Neuron (in vitro differentiated cells): ENCODE data around the gene HMGCS2.

Source experiments
- H2AFZ ChIP-seq: one replicate; pipeline ENCODE4 v1.6.1; 2013; ENCODE audit warnings: low read depth, mild to moderate bottlenecking, inconsistent platforms, low read length, moderate library complexity
- H3K27me3 ChIP-seq: one replicate; pipeline ENCODE4 v1.6.1; 2013; ENCODE audit warnings: low read length; ENCODE audit not compliant: insufficient read depth
- H3K36me3 ChIP-seq: one replicate; pipeline ENCODE4 v1.6.1; 2013; ENCODE audit warnings: low read length; ENCODE audit not compliant: insufficient read depth
- H3K4me1 ChIP-seq: one replicate; pipeline ENCODE4 v1.6.1; 2013; ENCODE audit warnings: low read length; ENCODE audit not compliant: insufficient read depth
- H3K4me3 ChIP-seq: 2 replicates; pipeline ENCODE4 v1.5.1; 2013; ENCODE audit warnings: mild to moderate bottlenecking, low read length, moderate library complexity
- H3K9me3 ChIP-seq: one replicate; pipeline ENCODE4 v1.6.1; 2013; ENCODE audit warnings: low read length

The HMGCS2 gene

GRCh38 chr1:119768778-119769177 lies at the start of gene HMGCS2:
TSS of gene HMGCS2 (minus strand) at chr1:119768905. CDS start at chr1:119768844, 61 bp downstream.
- Histone ChIP-seq H3K36me3 (no peaks in the 10 kb centered on the region), H3K4me3 (no peak within 1 kb of the TSS), H3K4me1 (peaks cover under 1% of the 10 kb centered on the region)

GRCh38 chr1:119818181-119818580 lies 49.5 kb upstream of the HMGCS2 start:
- peaks cover 5% of the 10 kb centered on the region for H3K27me3 ChIP-seq

More at GRCh38 chr1:119768778-119769177, at the start of gene HMGCS2:
- Histone ChIP-seq H2AFZ (no peak within 1 kb of the TSS), H3K9me3 (peaks cover 4% of the 10 kb centered on the region), H3K27me3 (peaks cover 13% of the 10 kb centered on the region)

GRCh38 chr1:119816407-119816806 lies 47.7 kb upstream of the HMGCS2 start:
- H2AFZ ChIP-seq, result no peak overlapping the region
- peaks cover 5% of the 10 kb centered on the region for H3K27me3 ChIP-seq
- H3K4me1 ChIP-seq, result no peaks in the 10 kb centered on the region
- H3K36me3 ChIP-seq, result no peaks in the 10 kb centered on the region
- no peaks in the 10 kb centered on the region for H3K9me3 ChIP-seq
- no peak overlapping the region for H3K4me3 ChIP-seq

More at GRCh38 chr1:119818181-119818580, 49.5 kb upstream of the HMGCS2 start:
- no peaks in the 10 kb centered on the region for H3K4me1 ChIP-seq
- no peak overlapping the region for H2AFZ ChIP-seq
- H3K9me3 ChIP-seq, result no peaks in the 10 kb centered on the region
- no peaks in the 10 kb centered on the region for H3K36me3 ChIP-seq
- H3K4me3 ChIP-seq, result no peak overlapping the region

GRCh38 chr1:119815928-119816327 lies 47.2 kb upstream of the HMGCS2 start:
- Histone ChIP-seq H3K27me3 (peaks cover 5% of the 10 kb centered on the region), H3K9me3 (no peaks in the 10 kb centered on the region), H2AFZ (no peak overlapping the region), H3K4me3 (no peak overlapping the region), H3K4me1 (no peaks in the 10 kb centered on the region), H3K36me3 (no peaks in the 10 kb centered on the region)

- Histone ChIP-seq H3K4me3 (no peak overlapping the region), H3K27me3 (peaks cover 5% of the 10 kb centered on the region), H3K4me1 (no peaks in the 10 kb centered on the region), H3K36me3 (no peaks in the 10 kb centered on the region), H2AFZ (no peak overlapping the region), H3K9me3 (no peaks in the 10 kb centered on the region)
Measured at GRCh38 chr1:119815361-119815760, 46.7 kb upstream of the HMGCS2 start.

GRCh38 chr1:119814288-119814687 lies 45.6 kb upstream of the HMGCS2 start:
- Histone ChIP-seq H3K27me3 (peaks cover 5% of the 10 kb centered on the region), H2AFZ (no peak overlapping the region), H3K36me3 (no peaks in the 10 kb centered on the region), H3K4me3 (no peak overlapping the region), H3K9me3 (no peaks in the 10 kb centered on the region), H3K4me1 (no peaks in the 10 kb centered on the region)

- no peaks in the 10 kb centered on the region for H3K4me1 ChIP-seq
- H2AFZ ChIP-seq, result no peak overlapping the region
- H3K36me3 ChIP-seq, result no peaks in the 10 kb centered on the region
- peaks cover 9% of the 10 kb centered on the region for H3K27me3 ChIP-seq
- no peaks in the 10 kb centered on the region for H3K9me3 ChIP-seq
- H3K4me3 ChIP-seq, result no peak overlapping the region
Measured at GRCh38 chr1:119811985-119812557, 43.4 kb upstream of the HMGCS2 start.

GRCh38 chr1:119811387-119811786 lies 42.7 kb upstream of the HMGCS2 start, which contains the start of gene REG4:
TSS of gene REG4 (minus strand) at chr1:119811460. CDS start at chr1:119808769, 2,691 bp downstream.
- H3K4me3 ChIP-seq, result no peak within 1 kb of the TSS
- H3K27me3 ChIP-seq, result peaks cover 9% of the 10 kb centered on the region
- no peaks in the 10 kb centered on the region for H3K36me3 ChIP-seq
- H3K4me1 ChIP-seq, result no peaks in the 10 kb centered on the region
- H2AFZ ChIP-seq, result no peak within 1 kb of the TSS
- H3K9me3 ChIP-seq, result no peaks in the 10 kb centered on the region

GRCh38 chr1:119808972-119809550 lies 40.4 kb upstream of the HMGCS2 start:
- no peaks in the 10 kb centered on the region for H3K9me3 ChIP-seq
- H2AFZ ChIP-seq, result no peak overlapping the region
- H3K27me3 ChIP-seq, result peaks cover 4% of the 10 kb centered on the region
- no peaks in the 10 kb centered on the region for H3K4me1 ChIP-seq
- H3K4me3 ChIP-seq, result no peak overlapping the region
- H3K36me3 ChIP-seq, result no peaks in the 10 kb centered on the region

- Histone ChIP-seq H3K4me3 (no peak overlapping the region), H3K9me3 (no peaks in the 10 kb centered on the region), H3K36me3 (no peaks in the 10 kb centered on the region), H3K27me3 (peaks cover 6% of the 10 kb centered on the region), H3K4me1 (no peaks in the 10 kb centered on the region), H2AFZ (no peak overlapping the region)
Measured at GRCh38 chr1:119808491-119808890, 39.8 kb upstream of the HMGCS2 start.

- no peaks in the 10 kb centered on the region for H3K36me3 ChIP-seq
- H3K9me3 ChIP-seq, result no peaks in the 10 kb centered on the region
- no peak overlapping the region for H2AFZ ChIP-seq
- no peak overlapping the region for H3K4me3 ChIP-seq
- H3K4me1 ChIP-seq, result no peaks in the 10 kb centered on the region
- H3K27me3 ChIP-seq, result peaks cover 18% of the 10 kb centered on the region
Measured at GRCh38 chr1:119806489-119806888, 37.8 kb upstream of the HMGCS2 start.

GRCh38 chr1:119805746-119806145 lies 37.0 kb upstream of the HMGCS2 start:
- no peaks in the 10 kb centered on the region for H3K36me3 ChIP-seq
- H2AFZ ChIP-seq, result no peak overlapping the region
- no peaks in the 10 kb centered on the region for H3K9me3 ChIP-seq
- no peak overlapping the region for H3K4me3 ChIP-seq
- no peaks in the 10 kb centered on the region for H3K4me1 ChIP-seq
- peaks cover 21% of the 10 kb centered on the region for H3K27me3 ChIP-seq

GRCh38 chr1:119805247-119805646 lies 36.5 kb upstream of the HMGCS2 start:
- Histone ChIP-seq H3K27me3 (peaks cover 21% of the 10 kb centered on the region), H3K36me3 (no peaks in the 10 kb centered on the region), H2AFZ (no peak overlapping the region), H3K4me3 (no peak overlapping the region), H3K4me1 (no peaks in the 10 kb centered on the region), H3K9me3 (no peaks in the 10 kb centered on the region)
